HCT116 (cell line): Measurements from ENCODE around the gene PBX1. TPM values are rescaled to one million over a fixed set of nuclear protein-coding genes. Genes with fewer than 3 reads are reported as not detected.

Experiments
- ATAC-seq: fragments of 200-7000 bp; cut with Tn5 transposase; 2 replicates; pipeline ENCODE4 v1.9.1; 2020; ENCODE audit warnings: mild to moderate bottlenecking, moderate library complexity
- BruUV-seq: library from RNA; stranded (reverse); fragments of 400-500 nt; replicated peaks from 2 replicates; lab custom pipeline; 2021; lab: Mats Ljungman, UMichigan
- CTCF ChIA-PET: fragments of 300-600 bp; sonication (Branson Sonifier 250); formaldehyde crosslinking; loops from one replicate; lab custom pipeline; 2021; ENCODE audit warnings: antibody characterized with exemption; lab: Charles Lee
- POLR2A ChIA-PET: fragments of 300-600, 350-600 bp; sonication (Branson Sonifier 250); formaldehyde crosslinking; loops from one replicate; lab custom pipeline; 2021; ENCODE audit warnings: antibody characterized with exemption; lab: Charles Lee
- RAD21 ChIA-PET, 2 experiments: fragments of 300-600 bp; sonication (Branson Sonifier 250); formaldehyde crosslinking; loops; one replicate each; lab custom pipeline; 2023; ENCODE audit warnings: low total read pairs in 2 of 2; ENCODE audit not compliant: uncharacterized antibody in 2 of 2, unreplicated experiment in 2 of 2, low non-redundant PET in 1 of 2; lab: Charles Lee
- DNase-seq: peaks from one replicate; pipeline ENCODE4 v3.0.0-alpha.2; 2010; ENCODE audit warnings: low read depth, low spot score
- H2AFZ ChIP-seq: fragments of 200-600 bp; shearing (Covaris generic), sonication (generic); 2 replicates; pipeline ENCODE4 v1.6.1; 2017; ENCODE audit warnings: low read depth, mixed run types, mixed read lengths, antibody characterized with exemption, low read length; ENCODE audit not compliant: poor library complexity, severe bottlenecking
- H3K27ac ChIP-seq: 2 replicates; pipeline ENCODE4 v1.5.1; 2012; ENCODE audit warnings: low read depth, low read length
- H3K27me3 ChIP-seq: fragments of 200-600 bp; sonication (generic); 2 replicates; pipeline ENCODE4 v1.6.1; 2016; ENCODE audit warnings: mixed run types, low read length, mixed read lengths; ENCODE audit not compliant: insufficient read depth
- H3K36me3 ChIP-seq, 2 experiments: fragments of 200-500 bp in 1 of 2; fragments of 200-600 bp in 1 of 2; sonication (Bioruptor generic) in 1 of 2; sonication (generic) in 1 of 2; 2 replicates each; pipeline versions ENCODE4 v1.5.1 to v1.6.1; 2014 to 2016; ENCODE audit warnings: low read length in 2 of 2, inconsistent platforms in 1 of 2, mixed read lengths in 1 of 2, mixed run types in 1 of 2; ENCODE audit not compliant: insufficient read depth in 2 of 2, control insufficient read depth in 1 of 2
- H3K4me1 ChIP-seq, 2 experiments: fragments of 200-600 bp in 1 of 2; sonication (generic) in 1 of 2; 2 replicates each; pipeline versions ENCODE4 v1.5.1 to v1.6.1; 2012 to 2017; ENCODE audit warnings: low read length in 2 of 2, inconsistent platforms in 1 of 2, mild to moderate bottlenecking in 1 of 2, mixed read lengths in 1 of 2, mixed run types in 1 of 2, moderate library complexity in 1 of 2; ENCODE audit not compliant: insufficient read depth in 2 of 2, control insufficient read depth in 1 of 2
- H3K4me2 ChIP-seq: fragments of 200-600 bp; sonication (generic); 2 replicates; pipeline ENCODE4 v1.6.1; 2017; ENCODE audit warnings: mixed run types, low read length, mixed read lengths
- H3K4me3 ChIP-seq, 2 experiments: fragments of 200-600 bp in 1 of 2; sonication (generic) in 1 of 2; replicated peaks in 1 of 2; 2 replicates each; pipeline ENCODE4 v1.5.1; 2011 to 2016; ENCODE audit warnings: low read length in 2 of 2, control low read depth in 1 of 2, low read depth in 1 of 2, mild to moderate bottlenecking in 1 of 2, mixed read lengths in 1 of 2, mixed run types in 1 of 2
- H3K79me2 ChIP-seq: fragments of 200-600 bp; sonication (generic); 2 replicates; pipeline ENCODE4 v1.6.1; 2017; ENCODE audit warnings: mild to moderate bottlenecking, mixed run types, low read length, moderate library complexity, mixed read lengths; ENCODE audit not compliant: insufficient read depth
- H3K9ac ChIP-seq: fragments of 200-600 bp; sonication (generic); 2 replicates; pipeline ENCODE4 v1.6.1; 2016; ENCODE audit warnings: low read length, mixed read lengths
- H3K9me2 ChIP-seq: fragments of 200-600 bp; sonication (generic), shearing (Covaris generic); 2 replicates; pipeline ENCODE4 v1.6.1; 2017; ENCODE audit warnings: mixed run types, mild to moderate bottlenecking, moderate library complexity; ENCODE audit not compliant: insufficient read depth
- H3K9me3 ChIP-seq, 2 experiments: fragments of 200-500 bp in 1 of 2; fragments of 200-600 bp in 1 of 2; sonication (Bioruptor generic) in 1 of 2; sonication (generic) in 1 of 2; 2 replicates each; pipeline ENCODE4 v1.6.1; 2014 to 2017; ENCODE audit warnings: low read length in 2 of 2, mixed read lengths in 2 of 2, inconsistent platforms in 1 of 2, low read depth in 1 of 2, mild to moderate bottlenecking in 1 of 2, mixed run types in 1 of 2, moderate library complexity in 1 of 2; ENCODE audit not compliant: control insufficient read depth in 1 of 2, insufficient read depth in 1 of 2
- H4K20me1 ChIP-seq: fragments of 200-600 bp; sonication (generic), shearing (Covaris generic); 2 replicates; pipeline ENCODE4 v1.6.1; 2017; ENCODE audit warnings: mixed run types, mild to moderate bottlenecking, moderate library complexity; ENCODE audit not compliant: insufficient read depth
- CEBPB ChIP-seq: IDR thresholded peaks from 2 replicates; pipeline ENCODE4 v1.6.1; 2012; ENCODE audit warnings: low read depth
- EZH2 ChIP-seq: fragments of 200-600 bp; sonication (generic); IDR thresholded peaks from 2 replicates; pipeline ENCODE4 v1.6.1; 2017; ENCODE audit warnings: antibody characterized with exemption, mixed run types
- FOSL1 ChIP-seq: IDR thresholded peaks from 2 replicates; pipeline ENCODE4 v1.6.1; 2012; ENCODE audit warnings: low read depth
- JUND ChIP-seq: IDR thresholded peaks from 2 replicates; pipeline ENCODE4 v1.6.1; 2012
- POLR2A ChIP-seq: IDR thresholded peaks from 2 replicates; pipeline ENCODE4 v1.7.0; 2011; ENCODE audit warnings: borderline replicate concordance; ENCODE audit not compliant: insufficient read depth, insufficient read length; ENCODE audit errors: extremely low read depth
- POLR2AphosphoS5 ChIP-seq: IDR thresholded peaks from 2 replicates; pipeline ENCODE4 v1.6.1; 2011; ENCODE audit warnings: mild to moderate bottlenecking, low read depth, low read length, moderate library complexity
- REST ChIP-seq: IDR thresholded peaks from 2 replicates; pipeline ENCODE4 v1.6.1; 2012; ENCODE audit warnings: low read depth
- SIN3A ChIP-seq: IDR thresholded peaks from 2 replicates; pipeline ENCODE4 v1.6.1; 2012; ENCODE audit warnings: low read depth
- SP1 ChIP-seq: IDR thresholded peaks from 2 replicates; pipeline ENCODE4 v1.6.1; 2012; ENCODE audit warnings: low read depth
- SRF ChIP-seq: IDR thresholded peaks from 2 replicates; pipeline ENCODE4 v1.6.1; 2012; ENCODE audit warnings: low read depth
- TCF7L2 ChIP-seq: IDR thresholded peaks from 2 replicates; pipeline ENCODE4 v1.7.0; 2011; ENCODE audit warnings: borderline replicate concordance, inconsistent platforms; ENCODE audit not compliant: insufficient read depth, insufficient read length; ENCODE audit errors: extremely low read depth
- ZFX ChIP-seq: fragments of 450-650 bp; IDR thresholded peaks from 2 replicates; pipeline ENCODE4 v1.6.1; 2017
- ZNF274 ChIP-seq: fragments of 200-500 bp; sonication (Bioruptor generic); IDR thresholded peaks from 2 replicates; pipeline ENCODE4 v1.6.1; 2014; ENCODE audit warnings: mild to moderate bottlenecking, low read depth, low read length, inconsistent platforms
- intact Hi-C: fragments of 100-400 bp; cut with micrococcal nuclease; formaldehyde crosslinking; loops from 2 replicates; pipeline ENCODE4 v1.10.0; 2022
- total RNA-seq: library from RNA; stranded (reverse); gene quantifications from one replicate; pipeline ENCODE4 v1.2.1, GENCODE V29; 2021; ENCODE audit not compliant: unreplicated experiment
- TF ChIP-seq, protein P1 (sequence below): IDR thresholded peaks from 2 replicates; pipeline ENCODE4 v1.6.1; 2012
- TF ChIP-seq, protein P2 (sequence below), 3 experiments: fragments of 200-600 bp in 1 of 3; sonication (generic) in 1 of 3; IDR thresholded peaks in 2 of 3; conservative IDR thresholded peaks in 1 of 3; 2 replicates each; pipeline ENCODE4 v1.5.1; 2012 to 2017; ENCODE audit warnings: low read depth in 2 of 3, low read length in 2 of 3, antibody characterized with exemption in 1 of 3, borderline replicate concordance in 1 of 3, control low read depth in 1 of 3, mild to moderate bottlenecking in 1 of 3, mixed read lengths in 1 of 3, mixed run types in 1 of 3, moderate library complexity in 1 of 3; ENCODE audit not compliant: insufficient read depth in 1 of 3
- TF ChIP-seq, protein P3 (sequence below): IDR thresholded peaks from 2 replicates; pipeline ENCODE4 v1.6.1; 2011; ENCODE audit warnings: mild to moderate bottlenecking, low read length, moderate library complexity; ENCODE audit not compliant: insufficient replicate concordance; ENCODE audit errors: extremely low read depth

PBX1 gene
- total RNA-seq, 1 experiment from 2014 or later, result 29.6 TPM

DNA sequence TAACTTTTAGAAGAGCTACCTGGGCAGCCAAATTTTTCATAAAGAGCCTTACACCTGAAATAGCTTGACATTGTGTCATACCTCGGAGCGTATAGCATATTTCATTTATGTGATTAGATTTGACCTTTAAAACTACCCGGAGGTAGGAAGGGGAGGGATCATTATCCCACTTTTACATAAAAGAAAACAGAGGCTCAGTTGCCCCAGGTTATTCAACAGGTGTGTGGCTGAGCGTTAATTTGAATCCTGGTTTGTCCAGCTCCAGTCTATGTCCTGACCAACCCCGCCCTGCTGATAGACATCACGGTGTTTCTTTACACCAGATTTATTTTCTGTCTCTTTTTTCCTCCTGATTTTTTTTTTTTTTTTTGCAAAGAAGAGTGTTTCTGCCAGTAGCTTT, 39.7 kb downstream of the PBX1 start:
- H3K9me3 ChIP-seq, result no peaks in the 10 kb centered on the region
- H3K9ac ChIP-seq, result no peak overlapping the region
- no peak overlapping the region for H3K4me3 ChIP-seq
- H3K9me2 ChIP-seq, result no peaks in the 10 kb centered on the region
- H2AFZ ChIP-seq, result no peak overlapping the region
- no peak overlapping the region for H3K4me2 ChIP-seq
- no peaks in the 10 kb centered on the region for H4K20me1 ChIP-seq
- POLR2A ChIA-PET, result no interaction called here
- no peaks in the 10 kb centered on the region for H3K79me2 ChIP-seq
- DNase-seq (no peak), ATAC-seq (no peak)
- H3K27ac ChIP-seq, result no peak overlapping the region
- H3K36me3 ChIP-seq, result no peaks in the 10 kb centered on the region
- RAD21 ChIA-PET, result no interaction called here
- intact Hi-C loops, result no loop called here
- peaks cover 23 to 32% of the 10 kb centered on the region in 2 experiments for H3K4me1 ChIP-seq
- H3K27me3 ChIP-seq, result no peaks in the 10 kb centered on the region
- no TSS peak for BruUV-seq
- TF ChIP-seq POLR2AphosphoS5 (no peak), FOSL1 (no peak), SIN3A (no peak), EZH2 (no peak), ZNF274 (no peak), TCF7L2 (no peak), ZFX (no peak), JUND (no peak), SRF (no peak), CEBPB (no peak), REST (no peak), SP1 (no peak), POLR2A (no peak)
- TF ChIP-seq, protein P1, sequence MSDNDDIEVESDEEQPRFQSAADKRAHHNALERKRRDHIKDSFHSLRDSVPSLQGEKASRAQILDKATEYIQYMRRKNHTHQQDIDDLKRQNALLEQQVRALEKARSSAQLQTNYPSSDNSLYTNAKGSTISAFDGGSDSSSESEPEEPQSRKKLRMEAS, result no peak
- TF ChIP-seq, protein P2, sequence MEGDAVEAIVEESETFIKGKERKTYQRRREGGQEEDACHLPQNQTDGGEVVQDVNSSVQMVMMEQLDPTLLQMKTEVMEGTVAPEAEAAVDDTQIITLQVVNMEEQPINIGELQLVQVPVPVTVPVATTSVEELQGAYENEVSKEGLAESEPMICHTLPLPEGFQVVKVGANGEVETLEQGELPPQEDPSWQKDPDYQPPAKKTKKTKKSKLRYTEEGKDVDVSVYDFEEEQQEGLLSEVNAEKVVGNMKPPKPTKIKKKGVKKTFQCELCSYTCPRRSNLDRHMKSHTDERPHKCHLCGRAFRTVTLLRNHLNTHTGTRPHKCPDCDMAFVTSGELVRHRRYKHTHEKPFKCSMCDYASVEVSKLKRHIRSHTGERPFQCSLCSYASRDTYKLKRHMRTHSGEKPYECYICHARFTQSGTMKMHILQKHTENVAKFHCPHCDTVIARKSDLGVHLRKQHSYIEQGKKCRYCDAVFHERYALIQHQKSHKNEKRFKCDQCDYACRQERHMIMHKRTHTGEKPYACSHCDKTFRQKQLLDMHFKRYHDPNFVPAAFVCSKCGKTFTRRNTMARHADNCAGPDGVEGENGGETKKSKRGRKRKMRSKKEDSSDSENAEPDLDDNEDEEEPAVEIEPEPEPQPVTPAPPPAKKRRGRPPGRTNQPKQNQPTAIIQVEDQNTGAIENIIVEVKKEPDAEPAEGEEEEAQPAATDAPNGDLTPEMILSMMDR (IDR thresholded peaks at IDR 0.05 in 2 of 3, conservative IDR thresholded peaks at IDR 0.05 in 1 of 3; ENCODE audit: borderline replicate concordance in 1 of 3, insufficient read depth in 1 of 3, low read depth in 2 of 3, low read length in 2 of 3), result no peak
- TF ChIP-seq, protein P3, sequence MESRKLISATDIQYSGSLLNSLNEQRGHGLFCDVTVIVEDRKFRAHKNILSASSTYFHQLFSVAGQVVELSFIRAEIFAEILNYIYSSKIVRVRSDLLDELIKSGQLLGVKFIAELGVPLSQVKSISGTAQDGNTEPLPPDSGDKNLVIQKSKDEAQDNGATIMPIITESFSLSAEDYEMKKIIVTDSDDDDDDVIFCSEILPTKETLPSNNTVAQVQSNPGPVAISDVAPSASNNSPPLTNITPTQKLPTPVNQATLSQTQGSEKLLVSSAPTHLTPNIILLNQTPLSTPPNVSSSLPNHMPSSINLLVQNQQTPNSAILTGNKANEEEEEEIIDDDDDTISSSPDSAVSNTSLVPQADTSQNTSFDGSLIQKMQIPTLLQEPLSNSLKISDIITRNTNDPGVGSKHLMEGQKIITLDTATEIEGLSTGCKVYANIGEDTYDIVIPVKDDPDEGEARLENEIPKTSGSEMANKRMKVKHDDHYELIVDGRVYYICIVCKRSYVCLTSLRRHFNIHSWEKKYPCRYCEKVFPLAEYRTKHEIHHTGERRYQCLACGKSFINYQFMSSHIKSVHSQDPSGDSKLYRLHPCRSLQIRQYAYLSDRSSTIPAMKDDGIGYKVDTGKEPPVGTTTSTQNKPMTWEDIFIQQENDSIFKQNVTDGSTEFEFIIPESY, result no peak
- CTCF ChIA-PET, result no interaction called here
